HL-60/S4 (cell line): ENCODE measurements around the gene SDK1.
"Not testable (repeated sequence)": the region's sequence is repeated elsewhere in the genome, so short reads cannot be mapped to it uniquely, and the experiment has no call there.

ENCODE experiments used
- in situ Hi-C: fragments of 300-500 bp; cut with MboI; formaldehyde crosslinking; loops from 2 replicates; pipeline ENCODE4 v1.14.3; 2022; ENCODE audit warnings: low sequenced_read_pairs

The SDK1 gene

DNA sequence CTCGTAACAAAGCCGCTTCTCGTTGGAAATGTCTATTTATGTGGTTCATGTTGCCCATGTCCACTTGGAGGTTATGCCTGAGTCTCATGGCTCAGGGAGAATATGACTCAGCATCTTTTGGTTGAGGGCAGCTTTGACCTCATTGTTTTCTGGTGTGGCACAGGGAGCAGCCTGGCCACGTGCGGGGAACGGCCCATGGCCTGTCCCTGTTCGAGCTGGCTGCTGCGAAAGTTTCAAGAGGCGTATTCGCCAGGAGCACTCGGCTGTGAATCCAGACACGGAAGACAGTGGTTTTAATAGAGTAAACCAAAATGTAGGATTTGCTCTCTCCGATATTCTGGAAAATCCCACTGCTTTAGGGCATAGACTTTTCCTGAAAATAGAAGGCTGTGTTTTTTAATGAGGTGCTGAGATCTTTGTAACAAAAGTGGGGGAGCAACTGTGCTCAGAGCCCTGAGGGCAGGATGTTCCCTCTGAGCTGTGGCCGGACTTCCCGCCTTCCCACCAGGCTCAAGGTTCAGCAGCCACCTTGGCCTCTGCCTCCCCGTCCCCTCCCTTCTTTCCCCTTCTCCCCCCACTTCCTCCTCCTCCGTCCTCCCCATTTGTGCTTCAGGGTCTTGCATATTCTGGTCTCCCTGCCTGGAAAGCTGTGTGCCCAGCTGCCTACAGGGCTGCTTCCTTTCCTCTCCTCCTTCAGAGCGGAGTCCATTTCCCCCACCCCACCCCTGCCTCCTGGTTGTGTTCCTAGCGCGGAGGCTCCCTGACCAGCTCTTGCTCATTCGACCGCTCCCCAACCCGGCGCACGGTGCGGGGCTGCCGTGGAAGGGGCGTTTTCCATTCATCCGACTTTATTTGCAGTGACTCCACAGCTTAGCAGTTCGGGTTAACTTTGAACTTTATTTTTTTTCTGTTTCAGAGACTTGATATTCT, 642.0 kb downstream of the SDK1 start:
- in situ Hi-C loops = no loop called here

- in situ Hi-C loops = no loop called here
Measured at GRCh38 chr7:3943779-3944520, 642.9 kb downstream of the SDK1 start.

DNA sequence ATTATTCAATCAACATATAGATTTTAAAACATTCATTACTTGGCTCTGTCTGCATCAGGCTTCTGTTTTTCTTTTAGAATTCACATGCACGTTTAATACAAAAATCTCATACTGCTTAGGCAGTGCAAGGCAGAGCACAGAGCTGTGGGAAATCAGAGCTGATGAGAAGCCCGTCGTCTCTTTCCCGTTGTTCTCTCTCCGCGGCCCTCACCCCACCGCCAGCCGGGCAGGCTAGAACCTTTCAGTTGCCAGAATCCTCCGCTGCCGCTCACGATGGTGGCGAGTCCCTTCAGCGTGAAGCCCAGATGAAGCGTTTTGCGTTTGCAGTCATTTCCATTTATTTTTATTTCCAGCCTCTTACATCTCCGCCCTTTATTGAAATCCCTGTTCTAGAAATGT, 648.2 kb downstream of the SDK1 start:
- in situ Hi-C loops = no loop called here

DNA sequence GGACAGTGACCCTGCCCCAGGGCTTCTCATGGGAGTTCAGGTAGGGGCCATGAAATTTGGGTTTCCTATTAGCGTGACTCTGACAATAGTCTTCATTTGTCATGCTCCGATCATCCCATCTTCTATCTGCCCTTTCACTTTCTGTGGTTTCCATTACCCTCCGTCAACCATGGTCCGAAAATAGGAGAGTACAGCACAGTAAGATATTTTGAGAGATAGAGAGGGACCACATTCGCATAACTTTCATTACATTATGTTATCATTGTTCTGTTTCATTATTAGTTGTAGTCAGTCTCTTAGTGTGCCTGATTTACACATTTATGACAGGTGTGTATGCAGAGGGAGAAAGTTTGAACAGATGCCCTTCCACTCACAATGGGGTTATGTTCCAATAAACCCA, 649.2 kb downstream of the SDK1 start:
- in situ Hi-C loops = no loop called here

- in situ Hi-C loops = no loop called here
Measured at GRCh38 chr7:3951316-3952055, 650.4 kb downstream of the SDK1 start.

DNA sequence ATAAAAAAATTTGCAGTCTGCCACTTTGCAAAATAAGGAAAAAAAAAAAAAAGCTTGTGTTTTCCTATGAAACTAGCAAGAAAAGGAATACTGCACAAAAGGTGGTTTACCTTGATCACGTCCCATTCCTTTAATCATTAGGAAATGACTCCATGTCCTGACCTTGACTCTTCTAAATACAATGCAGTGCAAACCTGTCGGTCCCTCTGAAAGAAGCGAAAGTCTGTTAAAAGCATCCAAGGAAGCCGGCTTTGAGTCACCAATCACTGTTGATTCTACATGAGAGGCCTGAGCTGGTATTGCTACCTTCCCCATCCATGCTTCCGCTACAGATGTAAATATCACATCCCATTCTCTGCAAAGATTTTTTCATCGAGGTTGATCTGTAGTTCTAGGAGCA, 652.1 kb downstream of the SDK1 start:
- in situ Hi-C loops = no loop called here

DNA sequence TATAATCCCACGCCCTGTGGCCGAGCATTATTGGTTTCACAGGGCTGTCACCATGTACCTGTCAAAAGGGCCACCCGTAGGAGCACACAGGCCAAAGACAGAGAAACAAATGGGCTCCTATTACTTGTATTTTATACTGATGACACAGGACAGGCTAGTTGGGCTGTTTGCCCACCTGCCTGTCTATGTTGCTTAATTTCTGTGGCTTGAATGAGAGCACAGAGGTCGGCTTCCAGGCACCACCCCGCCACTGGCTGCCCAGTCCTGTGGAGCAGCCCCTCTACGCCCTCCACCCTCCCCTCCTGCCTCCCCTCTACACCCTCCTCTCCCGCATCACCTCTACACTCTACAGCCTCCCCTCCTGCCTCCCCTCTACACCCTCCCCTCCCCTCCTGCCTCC, 652.9 kb downstream of the SDK1 start:
- in situ Hi-C loops = no loop called here

DNA sequence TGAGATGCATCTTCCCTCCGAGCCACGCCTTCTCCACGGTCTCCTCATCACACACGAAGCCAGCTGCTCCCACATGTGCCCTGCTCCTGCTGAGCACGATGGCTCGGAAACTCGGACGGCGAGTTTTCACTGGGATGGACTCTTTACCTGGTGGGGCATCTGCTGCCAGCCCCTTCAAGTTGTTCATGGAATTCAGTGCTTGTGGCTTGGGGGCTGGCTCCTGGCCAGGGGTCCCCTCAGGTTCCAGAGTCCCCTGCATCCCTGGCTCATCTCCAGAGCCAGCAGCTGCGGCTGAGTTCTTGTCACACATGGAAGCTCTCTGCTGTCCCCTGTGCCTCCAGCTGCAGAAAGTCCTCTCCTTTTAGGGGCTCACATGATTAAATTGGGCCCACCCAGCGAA, 654.0 kb downstream of the SDK1 start:
- in situ Hi-C loops = no loop called here

DNA sequence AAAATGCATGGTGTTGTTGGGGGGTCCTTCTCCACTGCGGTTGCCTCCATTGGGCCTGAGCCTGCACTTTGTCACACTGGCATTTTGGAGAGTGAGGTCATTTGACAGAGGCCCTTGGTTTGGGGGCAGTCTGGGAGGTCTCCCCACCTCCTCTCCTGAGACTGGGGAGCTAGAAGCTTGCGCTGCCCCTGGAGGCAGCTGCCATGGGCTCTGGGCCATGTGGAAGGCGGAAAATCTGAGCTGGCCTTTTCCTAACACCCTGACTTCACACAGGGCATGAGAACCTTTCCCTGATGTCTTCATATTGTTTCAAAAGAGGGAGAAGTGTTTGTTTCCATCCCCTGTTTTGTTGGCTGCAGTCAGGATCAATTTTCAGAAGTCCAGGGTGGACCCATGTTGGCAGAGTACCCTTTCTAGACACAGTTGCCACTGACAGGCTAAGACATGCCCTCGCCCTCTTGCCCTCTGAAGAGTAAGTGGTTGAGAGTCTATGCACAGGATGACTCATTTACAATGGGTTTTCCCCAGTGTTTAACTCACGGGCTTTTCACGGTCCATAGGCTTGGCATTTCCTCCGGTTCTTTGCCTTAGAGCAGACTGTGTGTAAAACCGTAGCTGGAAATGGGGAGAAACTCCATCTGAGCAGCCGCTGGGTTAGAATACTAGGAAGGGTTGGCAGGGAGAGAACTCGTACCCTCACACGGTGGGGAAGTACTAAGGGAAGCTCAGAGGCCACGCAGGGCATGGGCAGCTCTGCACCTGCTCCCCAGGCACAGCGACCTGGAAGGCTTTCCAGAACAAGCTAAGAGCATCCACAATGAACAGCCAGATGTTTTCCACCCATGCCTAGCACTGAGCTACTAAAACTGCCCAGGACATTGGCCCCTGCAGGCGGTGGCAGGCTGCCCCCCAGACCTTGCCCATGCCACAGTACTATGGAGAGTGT, 655.0 kb downstream of the SDK1 start:
- in situ Hi-C loops = no loop called here

DNA sequence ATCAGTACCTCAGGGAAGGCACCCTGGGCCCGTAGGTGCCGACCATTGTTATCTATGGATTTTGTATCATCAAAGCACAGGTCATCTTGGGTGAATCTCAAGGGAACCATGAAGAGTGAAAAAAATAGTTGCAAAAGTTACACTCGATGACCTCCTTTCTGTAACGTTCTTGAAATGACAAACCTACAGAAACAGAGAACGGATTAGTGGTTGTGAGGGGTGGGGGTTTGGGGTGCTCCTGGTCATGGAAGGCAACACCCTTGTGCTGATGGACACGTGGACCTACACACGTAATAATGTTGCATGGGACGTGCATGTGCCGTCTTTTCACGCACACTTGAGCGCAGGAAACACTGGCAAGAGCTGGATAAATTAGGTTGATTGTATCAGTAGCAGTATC, 655.9 kb downstream of the SDK1 start:
- in situ Hi-C loops = no loop called here

- in situ Hi-C loops = no loop called here
Measured at GRCh38 chr7:3957472-3958108, 656.5 kb downstream of the SDK1 start.

DNA sequence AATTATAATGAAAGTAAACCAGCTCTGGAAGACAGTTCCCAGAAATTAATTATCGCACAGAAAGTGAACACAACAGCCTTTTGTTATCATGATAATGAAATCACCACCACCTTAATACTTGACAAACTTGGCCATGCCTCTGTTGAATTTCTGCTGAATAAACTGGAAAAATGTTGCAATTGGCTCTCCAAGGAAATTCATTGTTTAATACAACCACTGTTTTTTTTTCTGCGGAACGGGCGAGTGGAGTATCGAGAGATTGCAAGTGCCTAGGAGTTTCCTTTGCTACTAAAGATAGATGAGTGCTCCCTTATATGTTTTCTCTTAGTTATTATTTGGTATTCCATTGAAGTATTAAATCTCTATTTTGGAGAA, 657.0 kb downstream of the SDK1 start:
- in situ Hi-C loops = no loop called here

DNA sequence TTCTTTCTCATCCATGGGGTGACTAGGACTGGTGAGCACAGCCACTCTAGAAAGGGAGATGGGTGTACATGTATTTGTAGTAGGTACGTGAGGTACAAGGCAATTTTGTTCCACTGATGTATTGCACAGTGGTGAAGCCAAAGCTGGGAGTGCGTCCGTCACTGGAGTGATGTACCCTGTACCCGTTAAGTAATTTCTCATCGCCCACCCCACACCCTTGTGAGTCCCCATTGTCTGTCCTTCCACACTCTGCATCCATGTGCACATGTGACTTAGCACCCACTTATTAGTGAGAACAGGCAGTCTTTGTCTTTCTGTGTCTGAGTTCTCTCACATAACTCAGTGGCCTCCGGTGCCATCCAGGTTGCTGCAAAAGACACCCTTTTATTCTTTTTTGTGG, 658.3 kb downstream of the SDK1 start:
- in situ Hi-C loops = no loop called here

DNA sequence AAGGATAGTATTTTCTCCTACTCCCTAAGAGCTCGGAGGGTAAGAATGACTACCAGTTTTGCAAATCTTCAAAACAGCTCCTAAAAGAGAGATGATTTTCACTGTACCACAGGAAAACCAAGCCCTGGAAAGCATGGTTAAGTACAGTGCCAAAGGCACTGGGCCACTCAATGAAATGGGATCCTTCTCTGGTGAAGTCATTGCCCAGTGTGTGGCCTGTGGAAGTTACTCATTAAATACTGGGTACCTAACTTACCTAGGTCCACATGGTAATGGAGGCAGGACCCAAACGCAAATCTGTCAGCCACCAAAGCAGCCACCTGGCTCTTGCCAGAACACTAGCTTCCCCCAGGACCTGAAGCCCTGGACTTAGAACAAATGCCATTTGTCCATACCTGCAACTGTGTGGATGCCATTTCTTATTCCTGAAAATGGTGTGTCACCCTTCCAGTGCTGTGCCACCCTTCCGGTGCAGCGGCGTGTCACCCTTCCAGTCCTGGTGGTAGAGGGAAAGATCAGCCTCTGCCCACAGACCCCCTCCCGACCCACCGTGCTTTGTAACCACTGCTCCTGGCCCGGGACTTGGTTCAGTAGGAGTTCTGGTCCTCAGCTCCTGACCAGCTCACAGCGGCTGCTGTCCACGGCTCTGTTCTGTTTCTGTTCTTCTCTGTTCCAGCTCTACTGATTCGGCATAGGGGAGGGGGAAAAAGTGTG, 659.2 kb downstream of the SDK1 start:
- in situ Hi-C loops = no loop called here

DNA sequence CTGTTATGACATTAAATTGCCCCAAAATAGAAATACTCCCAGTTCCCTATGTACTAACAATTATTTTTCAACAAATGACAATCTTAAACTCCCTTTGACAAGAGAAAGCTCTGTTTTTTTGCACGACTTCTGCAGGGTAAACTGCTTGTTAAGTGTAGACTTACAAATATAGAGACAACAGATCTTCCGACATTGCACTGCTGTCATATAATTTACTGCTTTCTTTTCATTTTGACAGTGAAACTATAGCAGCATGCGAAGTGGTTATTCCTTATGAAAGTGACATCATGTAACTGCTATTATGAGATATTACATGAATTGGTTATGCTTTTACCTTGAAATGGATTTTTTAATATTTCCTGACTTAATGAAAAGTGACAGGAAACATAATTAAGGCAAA, 659.9 kb downstream of the SDK1 start:
- in situ Hi-C loops = no loop called here

DNA sequence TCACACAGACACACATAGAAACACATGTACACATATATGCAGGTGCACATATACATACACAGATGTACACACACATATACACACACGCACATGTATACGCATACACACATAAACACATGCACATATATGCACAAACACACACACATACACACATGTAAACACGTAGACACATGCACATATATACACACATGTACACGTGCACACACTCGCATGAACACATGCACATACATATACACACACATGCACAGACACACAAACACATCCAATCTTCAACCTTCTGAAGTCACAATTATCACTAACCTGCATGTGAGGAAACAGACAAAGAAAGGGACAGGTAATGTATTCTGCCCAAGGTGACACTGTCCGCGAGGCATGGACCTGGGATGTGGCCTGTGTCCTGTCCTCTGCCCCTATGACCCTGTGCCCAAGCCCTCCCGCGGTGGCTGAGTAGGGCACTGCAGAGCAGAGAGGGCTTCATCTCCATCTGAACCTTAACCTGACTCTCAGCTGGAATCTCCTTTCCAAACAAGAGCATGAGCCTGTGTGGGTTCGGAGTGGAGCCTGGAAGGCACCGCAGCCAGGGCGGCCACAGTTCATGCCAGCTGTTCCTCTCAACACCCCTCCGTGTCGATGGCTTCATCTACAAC, 660.9 kb downstream of the SDK1 start:
- in situ Hi-C loops = no loop called here

DNA sequence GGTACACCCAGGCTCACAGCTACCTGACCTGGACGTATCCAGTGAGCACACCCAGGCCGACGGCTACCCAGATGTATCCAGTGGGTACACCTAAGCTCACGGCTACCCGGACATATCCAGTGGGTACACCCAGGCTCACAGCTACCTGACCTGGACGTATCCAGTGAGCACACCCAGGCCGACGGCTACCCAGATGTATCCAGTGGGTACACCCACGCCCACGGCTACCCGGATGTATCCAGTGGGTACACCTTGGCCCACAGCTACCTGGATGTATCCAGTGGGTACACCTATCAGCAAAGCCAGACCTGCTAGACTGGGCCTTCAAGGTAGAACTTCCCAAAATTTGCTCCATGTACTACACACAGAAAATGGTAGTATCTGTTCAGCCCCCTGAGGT, 662.7 kb downstream of the SDK1 start:
- in situ Hi-C loops = not testable (repeated sequence)

DNA sequence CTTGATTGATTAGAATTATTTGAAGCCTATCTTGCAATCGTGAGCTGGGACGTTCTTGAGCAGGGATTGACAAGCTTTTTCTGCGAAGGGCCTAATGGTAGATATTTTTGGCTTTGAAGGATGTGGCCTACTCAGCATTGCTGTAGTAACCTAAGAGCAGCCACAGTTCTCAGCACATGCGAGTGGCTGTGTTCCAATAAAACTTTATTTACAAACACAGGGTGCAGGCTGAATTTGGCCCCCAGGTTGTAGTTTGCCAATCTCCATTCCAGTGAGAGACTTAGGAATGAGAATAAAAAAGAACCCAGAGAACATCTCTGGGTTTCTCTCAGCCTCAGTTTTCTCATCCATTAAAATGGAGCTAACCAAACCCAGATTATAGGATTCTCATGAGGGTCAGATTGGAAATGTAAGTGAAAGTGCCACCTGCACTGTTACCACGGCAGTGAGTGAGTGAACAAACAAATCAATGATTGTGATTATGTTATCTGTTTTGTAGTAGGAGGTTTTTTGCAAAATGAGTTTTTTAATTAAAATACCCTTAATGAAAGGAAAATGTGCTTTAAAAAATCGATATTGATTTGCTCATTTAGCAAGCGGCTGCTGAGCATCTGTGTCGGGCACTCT, 664.0 kb downstream of the SDK1 start:
- in situ Hi-C loops = no loop called here
